ENCODE measurements around the gene EMX1.
"Not testable (repeated sequence)": the region's sequence is repeated elsewhere in the genome, so short reads cannot be mapped to it uniquely, and the experiment has no call there.

EMX1 gene

GRCh38 chr2:72898585-72898906 is 18.8 kb upstream of the EMX1 start:
- DNase-seq (ENCODE audit: insufficient read length, low spot score) (no peak), FAIRE-seq (no peak)

- DNase-seq (ENCODE audit: insufficient read length, low spot score) = no peak
These were observed 17.0 kb upstream of the EMX1 start for GRCh38 chr2:72900191-72900825.

GRCh38 chr2:72901426-72901825 is 15.9 kb upstream of the EMX1 start:
- FAIRE-seq (no peak), DNase-seq (ENCODE audit: insufficient read length, low spot score) (no peak)

More at GRCh38 chr2:72900191-72900825, 17.0 kb upstream of the EMX1 start:
- peak; percentile 62 for FAIRE-seq

DNA sequence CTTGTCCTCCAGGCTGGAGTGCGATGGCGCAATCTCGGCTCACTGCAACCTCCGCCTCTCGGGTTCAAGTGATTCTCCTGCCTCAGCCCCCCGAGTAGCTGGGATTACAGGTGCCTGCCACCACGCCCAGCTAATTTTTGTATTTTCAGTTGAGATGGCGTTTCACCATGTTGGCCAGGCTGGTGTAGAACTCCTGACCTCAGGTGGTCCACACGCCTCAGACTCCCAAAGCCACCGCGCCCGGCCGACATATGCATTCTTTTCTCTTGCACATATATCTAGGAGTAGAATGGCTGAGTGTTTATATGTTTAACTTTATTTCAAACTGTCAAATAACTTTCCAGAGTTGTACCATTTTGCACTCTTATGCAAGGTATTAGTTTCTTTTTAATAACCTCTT is 9.9 kb upstream of the EMX1 start:
- not testable (repeated sequence) for FAIRE-seq; DNase-seq (ENCODE audit: insufficient read length, low spot score)

DNA sequence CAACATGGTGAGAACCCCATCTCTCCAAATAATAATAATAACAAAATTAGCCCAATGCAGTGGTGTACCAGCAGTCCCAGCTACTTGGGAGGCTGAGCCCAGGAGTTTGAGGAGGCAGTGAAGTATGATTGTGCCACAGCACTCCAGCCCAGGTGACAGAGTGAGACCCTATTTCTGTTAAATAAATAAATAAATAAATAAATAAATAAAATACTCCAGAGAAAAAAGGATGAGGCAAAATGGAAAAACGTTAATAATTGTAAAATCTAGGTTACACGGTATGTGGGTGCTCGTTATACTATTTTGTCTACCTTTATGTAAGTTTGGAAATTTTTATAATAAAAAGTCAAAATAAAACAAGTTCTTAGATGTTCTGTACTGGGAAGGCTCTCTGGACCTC is 8.6 kb upstream of the EMX1 start:
- DNase-seq (ENCODE audit: insufficient read length, low spot score) (no peak), FAIRE-seq (no peak)

- DNase-seq (ENCODE audit: insufficient read length, low spot score) (no peak), FAIRE-seq (no peak)
These were observed 6.1 kb upstream of the EMX1 start for GRCh38 chr2:72911256-72911655.

DNA sequence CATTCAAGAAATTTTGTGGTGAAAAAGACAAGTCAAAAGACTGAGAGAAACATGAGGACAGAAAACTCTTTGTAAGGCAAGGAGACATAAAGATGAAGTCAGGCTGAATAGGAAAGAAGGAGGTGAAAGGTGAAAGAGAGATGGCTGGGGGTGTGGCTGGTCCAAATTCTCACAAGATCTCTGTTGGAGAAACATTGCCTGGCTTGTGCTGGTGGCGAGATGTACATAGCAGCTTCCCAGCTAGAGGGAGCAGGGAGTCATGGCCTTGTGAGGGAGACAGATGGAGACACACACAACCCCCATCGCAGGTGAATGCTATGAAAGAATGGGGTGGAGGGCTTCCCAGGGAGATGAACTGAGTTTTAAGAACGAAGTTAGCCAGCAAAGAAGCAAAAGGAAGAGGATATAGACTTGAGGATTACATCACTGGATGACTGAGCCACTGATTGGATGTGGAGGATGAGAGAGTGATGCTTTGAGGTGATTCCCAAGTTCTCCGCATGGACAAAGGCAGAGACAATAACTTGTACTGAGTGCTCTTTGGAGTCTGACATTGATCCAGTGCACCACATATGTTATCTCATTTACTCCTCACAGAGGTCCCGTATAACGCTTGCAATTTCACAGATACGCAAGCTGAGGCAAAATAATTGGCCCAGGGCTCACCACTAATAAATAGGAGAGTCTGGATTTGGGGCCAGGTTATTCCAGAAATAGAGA is 3.7 kb upstream of the EMX1 start:
- FAIRE-seq (no peak), DNase-seq (ENCODE audit: insufficient read length, low spot score) (no peak)

DNA sequence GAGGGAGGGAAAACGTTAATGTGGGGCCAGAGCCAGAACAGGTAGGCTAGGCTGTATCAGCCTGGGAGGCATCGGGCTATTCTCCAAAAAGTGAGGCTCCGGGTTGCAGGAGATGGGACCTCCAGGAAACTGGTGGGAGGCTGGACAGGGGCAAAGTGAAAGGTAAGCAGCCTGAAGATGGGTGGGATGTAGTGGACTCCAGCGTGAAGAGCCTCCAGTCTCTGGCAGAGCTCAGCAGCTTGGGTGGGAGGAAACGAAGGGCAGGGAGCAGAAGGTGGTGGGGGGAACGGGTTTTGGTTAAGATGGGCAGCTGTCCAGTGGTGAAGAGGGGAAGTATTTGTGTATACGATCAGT is 3.1 kb upstream of the EMX1 start:
- FAIRE-seq = no peak
- no peak for DNase-seq (ENCODE audit: insufficient read length, low spot score)

DNA sequence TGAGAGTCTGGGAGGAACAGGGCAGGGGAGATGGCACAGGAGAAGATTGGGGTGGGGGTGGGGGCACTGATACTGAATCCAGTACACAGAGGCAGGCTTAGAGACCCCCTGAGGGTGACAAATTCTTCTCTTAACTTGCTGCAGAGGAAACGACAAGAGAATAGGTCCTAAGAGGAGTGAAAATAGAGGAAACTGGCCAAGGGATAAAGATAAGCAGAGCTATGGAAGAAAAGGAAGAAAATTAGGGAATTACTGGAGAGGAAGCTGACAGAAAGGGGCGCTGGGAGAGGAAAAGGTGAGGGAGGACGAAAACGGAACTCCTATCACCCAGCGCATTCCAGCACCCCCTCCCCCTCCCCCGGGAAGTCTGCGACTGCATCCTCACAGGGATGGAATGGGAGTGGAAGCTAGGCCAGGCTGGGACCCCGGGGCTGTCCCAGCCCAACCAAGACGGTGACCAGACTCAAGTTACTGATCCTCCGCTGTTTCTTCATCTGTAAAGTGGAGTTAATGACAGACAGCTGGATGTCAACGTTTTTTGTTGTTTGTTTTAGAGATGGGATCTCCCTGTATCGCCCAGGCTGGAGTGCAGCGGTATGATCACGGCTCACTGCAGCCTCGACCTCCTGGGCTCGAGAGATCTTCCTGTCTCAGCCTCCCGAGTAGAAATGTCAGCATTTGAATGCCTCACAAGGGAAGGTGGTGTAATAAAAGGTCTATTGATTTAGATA is 2.6 kb upstream of the EMX1 start:
- DNase-seq (ENCODE audit: insufficient read length, low spot score) = no peak
- no peak for FAIRE-seq

GRCh38 chr2:72915320-72915906 is 1.9 kb upstream of the EMX1 start:
- DNase-seq (ENCODE audit: insufficient read length, low spot score) (no peak), FAIRE-seq (no peak)

DNA sequence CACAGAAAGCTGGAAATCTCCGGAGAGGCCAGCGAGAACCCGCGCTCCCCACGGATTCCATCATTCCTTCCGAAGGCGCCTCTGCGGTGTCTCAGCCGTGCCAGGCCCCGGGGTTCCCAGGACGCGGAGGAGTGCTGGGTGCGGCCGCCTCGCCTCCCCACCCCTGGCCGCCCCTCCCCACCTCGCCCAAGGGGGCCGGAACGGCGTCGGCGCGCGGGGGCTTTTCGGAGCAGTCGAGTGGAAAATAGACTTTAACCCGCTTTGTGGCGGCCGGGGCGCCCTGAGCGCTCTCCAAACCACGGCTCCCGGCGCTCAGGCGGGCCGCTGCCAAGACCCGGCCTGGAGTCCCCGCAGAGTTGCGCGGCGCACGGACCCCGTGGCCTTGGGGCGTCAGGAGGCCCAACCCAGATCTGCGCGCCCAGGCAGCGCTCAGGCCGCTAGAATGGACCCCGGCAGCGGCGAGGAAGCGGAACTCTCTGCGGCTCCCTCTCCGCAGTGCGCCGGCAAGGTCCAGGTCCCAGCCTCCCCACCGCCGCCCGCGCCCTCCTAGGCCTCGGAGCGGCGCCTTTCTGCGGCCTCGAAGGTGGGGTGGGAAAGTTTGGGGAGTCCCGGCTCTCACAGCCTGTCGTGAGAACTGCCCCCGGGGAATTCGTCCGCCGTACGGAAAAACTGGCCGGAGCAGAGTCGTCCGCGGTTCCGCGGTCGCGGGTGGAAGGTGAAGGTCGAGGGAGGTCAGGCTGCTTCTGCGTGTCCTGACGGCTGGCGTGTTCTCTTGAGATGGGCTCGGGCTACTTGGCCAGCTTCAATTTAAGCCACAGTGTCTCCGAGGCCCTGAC is 1.2 kb upstream of the EMX1 start:
- DNase-seq (ENCODE audit: insufficient read length, low spot score) = no peak
- FAIRE-seq = no peak

DNA sequence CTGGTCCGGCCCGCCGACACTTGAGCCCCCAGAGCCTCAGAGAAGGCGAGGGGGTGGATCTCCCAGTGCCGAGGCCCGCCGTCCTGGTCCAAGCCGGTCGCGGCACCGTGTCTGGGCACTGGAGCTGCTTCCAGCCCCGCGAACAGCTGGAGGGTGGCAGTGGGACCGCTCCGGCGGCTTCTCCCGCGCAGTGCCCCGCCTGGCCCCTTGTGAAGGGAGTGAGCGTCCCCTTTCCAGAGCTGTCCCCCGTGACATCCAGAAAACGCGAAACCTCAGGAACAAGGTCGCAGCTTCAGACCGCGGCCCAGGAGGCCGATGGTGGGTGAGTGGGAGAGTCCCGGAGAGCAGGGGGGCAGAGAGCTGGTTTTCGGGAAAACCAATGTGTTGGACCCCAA is 579 bp upstream of the EMX1 start:
- no peak for FAIRE-seq

DNA sequence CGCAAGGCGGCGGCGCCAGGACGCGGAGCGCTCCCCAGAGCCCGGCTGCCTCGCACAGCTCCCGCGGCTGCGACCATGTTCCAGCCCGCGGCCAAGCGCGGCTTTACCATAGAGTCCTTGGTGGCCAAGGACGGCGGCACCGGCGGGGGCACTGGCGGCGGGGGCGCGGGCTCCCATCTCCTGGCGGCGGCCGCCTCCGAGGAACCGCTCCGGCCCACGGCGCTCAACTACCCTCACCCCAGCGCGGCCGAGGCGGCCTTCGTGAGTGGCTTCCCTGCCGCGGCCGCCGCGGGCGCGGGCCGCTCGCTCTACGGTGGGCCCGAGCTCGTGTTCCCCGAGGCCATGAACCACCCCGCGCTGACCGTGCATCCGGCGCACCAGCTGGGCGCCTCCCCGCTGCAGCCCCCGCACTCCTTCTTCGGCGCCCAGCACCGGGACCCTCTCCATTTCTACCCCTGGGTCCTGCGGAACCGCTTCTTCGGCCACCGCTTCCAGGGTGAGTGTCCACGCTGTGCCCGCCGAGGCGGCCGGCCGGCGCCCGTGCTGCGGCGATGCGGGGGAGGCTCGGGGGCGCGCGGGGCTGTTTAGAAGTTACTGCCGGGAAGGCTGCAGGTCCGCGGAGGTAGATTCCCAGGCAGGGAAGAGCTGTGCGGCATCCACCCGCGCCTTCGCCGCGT is 696 bp downstream of the EMX1 start:
- DNase-seq (ENCODE audit: insufficient read length, low spot score) (no peak), FAIRE-seq (no peak)

More for the DNA sequence above, 579 bp upstream of the EMX1 start:
- DNase-seq (ENCODE audit: insufficient read length, low spot score) = no peak

- DNase-seq (ENCODE audit: insufficient read length, low spot score) (no peak), FAIRE-seq (no peak)
These were observed 2.3 kb downstream of the EMX1 start for GRCh38 chr2:72919414-72920317.

- FAIRE-seq (no peak), DNase-seq (ENCODE audit: insufficient read length, low spot score) (no peak)
These were observed 3.2 kb downstream of the EMX1 start for GRCh38 chr2:72920318-72921087.

DNA sequence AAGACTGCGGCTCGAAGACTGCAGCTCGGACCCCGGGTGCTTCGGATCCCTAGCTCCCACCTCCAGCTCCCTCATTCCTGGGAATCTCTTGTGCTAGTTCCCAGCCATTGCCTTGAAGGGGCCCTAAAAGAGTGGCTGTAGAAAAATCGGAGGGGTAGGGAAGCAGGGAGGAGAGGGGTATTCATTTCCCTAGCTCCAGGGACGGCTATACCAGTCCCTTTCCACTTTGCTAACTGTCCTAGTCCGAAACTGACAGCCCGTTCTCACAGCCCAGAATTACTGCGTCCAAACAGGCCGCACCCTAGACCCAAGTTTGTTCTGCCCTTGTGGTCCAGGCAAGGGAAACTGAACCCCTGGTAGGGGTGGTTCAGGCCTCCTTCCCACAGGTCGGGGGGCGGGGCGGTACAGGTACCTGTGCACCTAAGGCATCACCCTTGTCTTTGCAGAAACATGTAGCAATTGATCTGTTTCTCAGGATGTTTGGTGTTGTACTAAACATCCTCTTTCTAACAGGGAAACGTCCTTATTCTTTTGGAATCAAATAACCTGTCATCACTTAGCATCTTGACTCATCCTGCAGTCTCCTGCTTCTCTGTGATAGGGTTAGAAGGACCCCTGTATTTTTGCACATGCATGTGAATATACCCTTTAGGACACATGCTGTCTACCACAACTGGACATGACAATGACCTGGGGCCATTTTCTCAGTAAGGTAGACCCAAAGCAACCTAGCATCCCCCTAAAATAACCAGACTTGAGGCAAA is 4.0 kb downstream of the EMX1 start:
- FAIRE-seq (no peak), DNase-seq (ENCODE audit: insufficient read length, low spot score) (no peak)

GRCh38 chr2:72921853-72922252 is 4.5 kb downstream of the EMX1 start:
- no peak for FAIRE-seq
- DNase-seq (ENCODE audit: insufficient read length, low spot score) = no peak

- no peak for DNase-seq (ENCODE audit: insufficient read length, low spot score)
- FAIRE-seq = no peak
These were observed 6.6 kb downstream of the EMX1 start for GRCh38 chr2:72923833-72924352.
